EL (cell line): ENCODE results near the gene KIAA1549.

Source experiments
- DNase-seq: peaks from one replicate; pipeline ENCODE4 v3.0.0-alpha.2; 2016

Gene KIAA1549

GRCh38 chr7:138903186-138903820 lies 77.9 kb downstream of the KIAA1549 start:
- DNase-seq, result no peak

GRCh38 chr7:138902161-138902560 lies 79.0 kb downstream of the KIAA1549 start:
- DNase-seq, result no peak

- DNase-seq, result peak; percentile 55
These were observed 81.0 kb downstream of the KIAA1549 start for GRCh38 chr7:138900035-138900828.

- no peak for DNase-seq
These were observed 82.4 kb downstream of the KIAA1549 start for GRCh38 chr7:138898802-138899201.

- no peak for DNase-seq
These were observed 82.9 kb downstream of the KIAA1549 start for GRCh38 chr7:138898255-138898654.

GRCh38 chr7:138895679-138896078 lies 85.5 kb downstream of the KIAA1549 start:
- DNase-seq, result no peak

GRCh38 chr7:138893258-138893657 lies 87.9 kb downstream of the KIAA1549 start:
- DNase-seq, result no peak

GRCh38 chr7:138892812-138893211 lies 88.4 kb downstream of the KIAA1549 start:
- DNase-seq, result no peak

- no peak for DNase-seq
These were observed 89.1 kb downstream of the KIAA1549 start for GRCh38 chr7:138892006-138892630.

- peak; percentile 67 for DNase-seq
These were observed 89.8 kb downstream of the KIAA1549 start for GRCh38 chr7:138891446-138891810.

- peak; percentile 91 for DNase-seq
These were observed 90.4 kb downstream of the KIAA1549 start for GRCh38 chr7:138890499-138891445.

GRCh38 chr7:138889582-138890498 lies 91.3 kb downstream of the KIAA1549 start:
- no peak for DNase-seq

GRCh38 chr7:138887872-138888656 lies 93.1 kb downstream of the KIAA1549 start:
- no peak for DNase-seq

GRCh38 chr7:138887085-138887710 lies 94.0 kb downstream of the KIAA1549 start:
- no peak for DNase-seq

- peak; percentile 73 for DNase-seq
These were observed 94.7 kb downstream of the KIAA1549 start for GRCh38 chr7:138886501-138886917.

GRCh38 chr7:138885383-138886147 lies 95.6 kb downstream of the KIAA1549 start:
- DNase-seq, result no peak

- DNase-seq, result no peak
These were observed 98.9 kb downstream of the KIAA1549 start for GRCh38 chr7:138882249-138882648.

- no peak for DNase-seq
These were observed 99.5 kb downstream of the KIAA1549 start for GRCh38 chr7:138881579-138882188.
